ENCODE data around the gene NAT10. TPM values are rescaled to one million over a fixed set of nuclear protein-coding genes. Genes with fewer than 3 reads are reported as not detected.
A peak's percentile ranks its signal among the peaks of the same experiment; 100 is the strongest.

NAT10 gene
- total and polyA plus RNA-seq, 2 donors from 2014 or later, result 24.1 to 43.1 TPM

DNA sequence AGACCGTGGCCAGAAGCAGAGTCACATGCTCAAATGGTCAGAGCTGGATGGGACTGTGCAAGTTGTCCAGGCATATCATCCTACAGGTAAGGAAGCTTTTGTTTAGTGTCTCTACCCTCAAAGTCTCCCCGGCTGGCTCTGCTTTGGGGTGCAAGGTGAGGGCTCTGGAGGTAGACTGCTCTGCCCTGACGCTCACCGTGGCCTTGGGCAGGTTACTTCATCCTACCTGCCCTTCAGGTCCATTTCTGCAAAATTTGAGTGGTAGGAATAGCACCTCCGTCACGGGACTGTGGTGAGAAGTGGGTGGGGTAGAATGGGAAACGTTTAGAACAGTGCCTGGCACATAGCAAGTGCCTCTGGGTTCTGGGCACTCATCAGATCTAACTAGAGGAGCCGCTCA is 42.2 kb downstream of the NAT10 start:
- Histone ChIP-seq H3K27ac (ENCODE audit: low read depth in 2 of 2, low read length in 2 of 2) (no peak overlapping the region), H3K27me3 (ENCODE audit: control insufficient read depth, insufficient read depth, low read length) (no peaks in the 10 kb centered on the region), H3K36me3 (ENCODE audit: control insufficient read depth in 2 of 3, insufficient read depth in 3 of 3, low read length in 3 of 3) (peaks cover 2 to 33% (median 27%) of the 10 kb centered on the region in 3 donors), H3K4me3 (ENCODE audit: low read length in 3 of 3) (no peak overlapping the region), H3K9me3 (ENCODE audit: control insufficient read depth in 2 of 3, insufficient read depth in 1 of 3, low read length in 3 of 3) (no peaks in the 10 kb centered on the region), H3K4me1 (ENCODE audit: control insufficient read depth in 2 of 3, insufficient read depth in 2 of 3, low read depth in 1 of 3, low read length in 3 of 3) (no peaks in the 10 kb centered on the region), H3K9ac (ENCODE audit: low read length in 3 of 3) (no peak overlapping the region)
- DNase-seq (peak in 1 of 5 donors; percentile 17), FAIRE-seq (no peak)
- TF ChIP-seq, protein P1, sequence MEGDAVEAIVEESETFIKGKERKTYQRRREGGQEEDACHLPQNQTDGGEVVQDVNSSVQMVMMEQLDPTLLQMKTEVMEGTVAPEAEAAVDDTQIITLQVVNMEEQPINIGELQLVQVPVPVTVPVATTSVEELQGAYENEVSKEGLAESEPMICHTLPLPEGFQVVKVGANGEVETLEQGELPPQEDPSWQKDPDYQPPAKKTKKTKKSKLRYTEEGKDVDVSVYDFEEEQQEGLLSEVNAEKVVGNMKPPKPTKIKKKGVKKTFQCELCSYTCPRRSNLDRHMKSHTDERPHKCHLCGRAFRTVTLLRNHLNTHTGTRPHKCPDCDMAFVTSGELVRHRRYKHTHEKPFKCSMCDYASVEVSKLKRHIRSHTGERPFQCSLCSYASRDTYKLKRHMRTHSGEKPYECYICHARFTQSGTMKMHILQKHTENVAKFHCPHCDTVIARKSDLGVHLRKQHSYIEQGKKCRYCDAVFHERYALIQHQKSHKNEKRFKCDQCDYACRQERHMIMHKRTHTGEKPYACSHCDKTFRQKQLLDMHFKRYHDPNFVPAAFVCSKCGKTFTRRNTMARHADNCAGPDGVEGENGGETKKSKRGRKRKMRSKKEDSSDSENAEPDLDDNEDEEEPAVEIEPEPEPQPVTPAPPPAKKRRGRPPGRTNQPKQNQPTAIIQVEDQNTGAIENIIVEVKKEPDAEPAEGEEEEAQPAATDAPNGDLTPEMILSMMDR (IDR thresholded peaks at IDR 0.05; ENCODE audit: borderline replicate concordance, extremely low read depth, insufficient read depth), result no peak
- intact Hi-C loops (cut with DNase I), result no loop called here

DNA sequence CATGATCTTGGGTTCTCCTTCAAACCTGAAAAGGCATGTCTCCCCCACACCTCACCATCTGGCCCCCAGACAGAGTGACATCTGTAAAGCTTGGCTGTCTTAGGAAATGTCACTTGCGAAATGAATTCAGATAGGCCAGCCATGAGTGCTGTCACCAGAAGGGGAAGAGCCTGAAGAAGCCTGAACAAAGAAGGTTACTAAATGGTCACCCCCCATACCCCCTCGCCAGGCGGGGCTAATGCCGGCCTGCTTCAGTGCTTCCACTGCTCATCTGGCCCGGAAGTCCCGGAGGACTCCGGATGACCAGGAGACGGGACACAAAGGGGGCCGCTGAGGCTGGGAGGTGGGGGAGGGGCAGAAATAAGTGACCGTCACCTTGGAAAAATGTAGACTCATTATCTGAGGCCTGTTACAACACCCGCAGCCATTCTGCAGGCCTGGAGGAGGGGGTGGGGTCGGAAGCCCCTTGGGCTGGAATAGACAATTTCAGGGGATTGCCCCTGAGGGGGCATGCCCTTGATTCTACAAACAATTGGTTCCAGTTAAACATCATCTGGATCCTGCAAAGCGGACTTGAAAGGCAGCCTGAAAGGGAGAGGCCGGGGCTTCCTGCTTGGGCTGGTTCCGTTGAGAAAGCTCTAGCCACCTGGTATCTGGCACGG is 43.2 kb downstream of the NAT10 start:
- intact Hi-C loops (cut with DNase I), result no loop called here
- TF ChIP-seq, protein P1 (IDR thresholded peaks at IDR 0.05; ENCODE audit: borderline replicate concordance, extremely low read depth, insufficient read depth), result no peak
- H3K9ac ChIP-seq (ENCODE audit: low read length in 3 of 3), result no peak overlapping the region
- H3K4me1 ChIP-seq (ENCODE audit: control insufficient read depth in 2 of 3, insufficient read depth in 2 of 3, low read depth in 1 of 3, low read length in 3 of 3), result no peaks in the 10 kb centered on the region
- H3K36me3 ChIP-seq (ENCODE audit: control insufficient read depth in 2 of 3, insufficient read depth in 3 of 3, low read length in 3 of 3), result peaks cover 2 to 26% (median 25%) of the 10 kb centered on the region in 3 donors
- FAIRE-seq, result no peak
- H3K27me3 ChIP-seq (ENCODE audit: control insufficient read depth, insufficient read depth, low read length), result no peaks in the 10 kb centered on the region
- no peaks in the 10 kb centered on the region for H3K9me3 ChIP-seq (ENCODE audit: control insufficient read depth in 2 of 3, insufficient read depth in 1 of 3, low read length in 3 of 3)
- H3K4me3 ChIP-seq (ENCODE audit: low read length in 3 of 3), result no peak overlapping the region
- DNase-seq, result peak; percentile 52 to 72 (median 63)
- no peak overlapping the region for H3K27ac ChIP-seq (ENCODE audit: low read depth in 2 of 2, low read length in 2 of 2)

DNA sequence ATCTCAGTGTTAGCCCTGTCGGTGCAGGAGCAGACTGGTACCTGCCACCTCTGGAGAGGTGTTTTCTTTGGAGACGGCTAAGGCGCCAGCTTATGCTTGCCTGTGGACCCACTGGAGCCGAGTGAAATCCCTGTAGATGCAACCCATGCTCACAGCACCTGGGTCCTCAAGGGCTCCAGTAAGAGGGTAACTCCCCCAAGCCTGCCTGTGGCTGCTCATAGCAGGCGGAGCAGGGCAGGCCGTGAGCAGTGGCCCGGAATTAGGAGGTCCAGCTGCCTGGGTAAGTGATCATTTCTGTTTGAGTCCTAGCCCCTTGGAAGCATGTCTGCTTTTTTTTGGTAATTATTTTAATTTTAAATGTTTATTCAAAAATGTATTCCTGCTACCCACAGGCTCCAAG is 43.8 kb downstream of the NAT10 start:
- Histone ChIP-seq H3K9me3 (ENCODE audit: control insufficient read depth in 2 of 3, insufficient read depth in 1 of 3, low read length in 3 of 3) (no peaks in the 10 kb centered on the region), H3K4me3 (ENCODE audit: low read length in 3 of 3) (no peak overlapping the region), H3K27ac (ENCODE audit: low read depth in 2 of 2, low read length in 2 of 2) (no peak overlapping the region), H3K36me3 (ENCODE audit: control insufficient read depth in 2 of 3, insufficient read depth in 3 of 3, low read length in 3 of 3) (peaks cover 2 to 23% (median 23%) of the 10 kb centered on the region in 3 donors), H3K4me1 (ENCODE audit: control insufficient read depth in 2 of 3, insufficient read depth in 2 of 3, low read depth in 1 of 3, low read length in 3 of 3) (no peaks in the 10 kb centered on the region), H3K27me3 (ENCODE audit: control insufficient read depth, insufficient read depth, low read length) (no peaks in the 10 kb centered on the region), H3K9ac (ENCODE audit: low read length in 3 of 3) (no peak overlapping the region)
- intact Hi-C loops (cut with DNase I), result no loop called here
- DNase-seq (peak in 4 of 5 donors; percentile 28 to 49 (median 35)), FAIRE-seq (no peak)
- TF ChIP-seq, protein P1 (IDR thresholded peaks at IDR 0.05; ENCODE audit: borderline replicate concordance, extremely low read depth, insufficient read depth), result no peak
